ENCODE data around the gene EBP.

GRCh38 chrX:48472225-48472624 is 49.4 kb upstream of the EBP start:
- TF ChIP-seq POLR2A (IDR thresholded peaks at IDR 0.05; ENCODE audit: low read depth) (no peak), EP300 (IDR thresholded peaks at IDR 0.05) (no peak), CTCF (IDR thresholded peaks at IDR 0.05) (no peak)

All from esophagus muscularis mucosa (tissue), 4 donors.